Common myeloid progenitor, CD34-positive (primary cell): ENCODE measurements around the gene UPK2.
A peak's percentile ranks its signal among the peaks of the same experiment; 100 is the strongest.

Source experiments
- CTCF ChIA-PET: fragments of 350-600 bp; sonication (Branson Sonifier 250); formaldehyde crosslinking; loops from one replicate; lab custom pipeline; 2021; ENCODE audit warnings: antibody characterized with exemption; lab: Charles Lee
- POLR2A ChIA-PET: fragments of 350-600 bp; sonication (Branson Sonifier 250); formaldehyde crosslinking; loops from one replicate; lab custom pipeline; 2021; ENCODE audit warnings: antibody characterized with exemption; lab: Charles Lee
- DNase-seq, 3 donors: peaks; one replicate each; pipeline versions ENCODE4 v3.0.0 to v3.0.0-alpha.2; 2013
- H3K27ac ChIP-seq, 2 experiments: 1 replicate in 1 of 2; 2 replicates in 1 of 2; pipeline ENCODE4 v1.7.0; 2013; ENCODE audit warnings: inconsistent platforms in 2 of 2, low read length in 2 of 2, mild to moderate bottlenecking in 2 of 2, low read depth in 1 of 2, moderate library complexity in 1 of 2; ENCODE audit not compliant: severe bottlenecking in 2 of 2, insufficient read depth in 1 of 2, poor library complexity in 1 of 2
- H3K27me3 ChIP-seq, 5 experiments: replicated peaks in 2 of 5; 1 replicate in 3 of 5; 2 replicates in 2 of 5; pipeline versions ENCODE4 v1.6.1 to v1.7.0; 2013; ENCODE audit warnings: low read length in 4 of 5, mild to moderate bottlenecking in 2 of 5, moderate library complexity in 2 of 5, inconsistent platforms in 1 of 5; ENCODE audit not compliant: insufficient read depth in 5 of 5, control insufficient read depth in 4 of 5
- H3K36me3 ChIP-seq, 4 experiments: 1 replicate in 2 of 4; 2 replicates in 2 of 4; pipeline versions ENCODE4 v1.6.1 to v1.7.0; 2013; ENCODE audit warnings: low read length in 3 of 4, control low read depth in 1 of 4, mild to moderate bottlenecking in 1 of 4; ENCODE audit not compliant: control insufficient read depth in 4 of 4, insufficient read depth in 4 of 4
- H3K4me1 ChIP-seq, 4 experiments: 1 replicate in 3 of 4; 2 replicates in 1 of 4; pipeline versions ENCODE4 v1.6.1 to v1.7.1; 2013; ENCODE audit warnings: low read length in 3 of 4, mild to moderate bottlenecking in 3 of 4, control low read depth in 1 of 4, inconsistent platforms in 1 of 4, moderate library complexity in 1 of 4; ENCODE audit not compliant: control insufficient read depth in 4 of 4, insufficient read depth in 4 of 4; ENCODE audit errors: control extremely low read depth in 1 of 4
- H3K4me3 ChIP-seq, 7 experiments: 1 replicate in 4 of 7; 2 replicates in 3 of 7; pipeline versions ENCODE4 v1.5.1 to v1.7.0; 2013; ENCODE audit warnings: mild to moderate bottlenecking in 7 of 7, low read length in 6 of 7, moderate library complexity in 6 of 7, inconsistent platforms in 2 of 7, low read depth in 2 of 7, control low read depth in 1 of 7; ENCODE audit not compliant: insufficient read depth in 4 of 7, control insufficient read depth in 1 of 7; ENCODE audit errors: extremely low read depth in 1 of 7
- H3K9me3 ChIP-seq, 5 experiments: 1 replicate in 4 of 5; 2 replicates in 1 of 5; pipeline versions ENCODE4 v1.6.1 to v1.7.1; 2013; ENCODE audit warnings: low read length in 4 of 5, mild to moderate bottlenecking in 2 of 5, inconsistent platforms in 1 of 5, low read depth in 1 of 5, moderate library complexity in 1 of 5; ENCODE audit not compliant: control insufficient read depth in 4 of 5, insufficient read depth in 2 of 5; ENCODE audit errors: control extremely low read depth in 1 of 5
- WGBS: methylation state at CpG from one replicate; pipeline ENCODE4 v1.1.5; 2013; ENCODE audit not compliant: insufficient coverage; 5-methylcytosine and 5-hydroxymethylcytosine counted together

UPK2 gene

DNA sequence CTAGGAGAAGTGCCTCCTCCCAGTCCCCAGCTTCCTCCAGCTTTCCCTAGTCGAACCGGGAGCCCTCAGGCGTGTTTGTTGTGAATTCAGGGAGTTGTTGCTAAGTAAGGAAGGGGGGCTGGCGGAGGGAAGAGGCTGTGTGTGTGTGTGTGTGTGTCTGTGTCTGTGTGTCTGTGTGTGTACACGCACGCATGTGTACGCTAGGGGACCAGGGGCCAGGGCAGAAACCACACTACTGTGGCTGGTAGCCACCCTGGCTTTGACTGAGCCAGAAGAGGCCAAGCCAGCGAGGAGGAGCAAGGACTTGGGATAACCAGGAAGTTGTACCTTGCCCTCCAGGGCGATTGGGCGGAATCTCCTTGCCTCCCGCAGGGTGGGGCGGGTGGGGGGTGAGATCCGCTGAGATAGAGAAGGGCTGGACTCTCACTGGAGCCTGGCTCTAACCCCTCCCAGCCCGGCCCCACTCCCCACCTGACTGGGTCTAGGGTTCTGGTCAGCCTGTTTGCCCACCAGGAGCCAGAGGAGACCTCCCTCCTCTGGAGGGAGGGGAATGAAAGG lies 37.9 kb upstream of the UPK2 start:
- CTCF ChIA-PET = interaction anchor here (11.0 kb wide), 1 partner anchor 10 kb away, joined by 256 read pairs; the partner anchor contains the start of gene BCL9L

DNA sequence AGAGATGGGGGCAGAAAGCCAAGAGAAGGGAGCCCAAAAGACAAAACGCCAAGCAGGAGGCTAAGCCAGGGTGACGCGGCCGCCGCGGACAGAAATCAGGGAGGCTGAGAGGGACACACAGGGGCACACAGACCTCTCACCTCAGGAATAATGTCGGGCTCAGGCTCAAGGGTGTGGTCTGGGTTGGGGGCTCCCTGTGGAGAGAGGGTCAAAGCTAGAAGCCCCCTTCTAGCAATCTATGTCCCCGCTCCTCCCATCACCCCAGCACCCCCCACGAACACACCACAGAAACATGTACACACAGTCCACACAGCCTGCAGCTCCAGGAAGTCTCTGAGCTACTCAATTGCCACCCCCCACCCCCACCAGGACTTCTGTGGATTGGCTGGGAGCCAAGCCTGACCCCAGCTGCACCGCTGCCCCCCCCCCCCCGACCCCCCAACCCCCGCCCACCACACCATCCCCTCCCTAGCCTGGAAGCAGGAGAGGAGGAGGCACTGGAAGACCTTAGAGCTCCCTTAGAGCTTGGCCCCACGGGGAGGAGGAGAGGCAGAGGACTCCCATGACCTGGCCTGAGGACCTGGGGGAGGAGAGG lies 37.3 kb upstream of the UPK2 start:
- H3K27me3 ChIP-seq = no peaks in the 10 kb centered on the region
- DNase-seq = peak in 2 of 3 donors; percentile 34 to 41
- peaks cover 0 to 2% (median 0%) of the 10 kb centered on the region in 4 experiments for H3K36me3 ChIP-seq
- 63% methylated on average over 6 of the region's 13 CpGs for WGBS
- POLR2A ChIA-PET = no interaction called here
- peaks cover 3 to 99% (median 95%) of the 10 kb centered on the region in 4 experiments for H3K4me1 ChIP-seq
- CTCF ChIA-PET = no interaction called here
- peak overlapping the region in 1 of 2 experiments; percentile 64 for H3K27ac ChIP-seq
- H3K4me3 ChIP-seq = peak overlapping the region in 4 of 7 experiments; percentile 19 to 56 (median 32)
- H3K9me3 ChIP-seq = no peaks in the 10 kb centered on the region

More for the DNA sequence above, 37.9 kb upstream of the UPK2 start:
- Histone ChIP-seq H3K9me3 (no peaks in the 10 kb centered on the region), H3K27me3 (no peaks in the 10 kb centered on the region), H3K36me3 (peaks cover 0 to 2% (median 0%) of the 10 kb centered on the region in 4 experiments), H3K4me1 (peaks cover 3 to 98% (median 95%) of the 10 kb centered on the region in 4 experiments), H3K4me3 (peak overlapping the region in 4 of 7 experiments; percentile 11 to 56 (median 37)), H3K27ac (peak overlapping the region in 1 of 2 experiments; percentile 69)
- peak; percentile 56 to 84 (median 75) for DNase-seq
- POLR2A ChIA-PET = no interaction called here
- WGBS = 43% methylated on average over 3 of the region's 14 CpGs

DNA sequence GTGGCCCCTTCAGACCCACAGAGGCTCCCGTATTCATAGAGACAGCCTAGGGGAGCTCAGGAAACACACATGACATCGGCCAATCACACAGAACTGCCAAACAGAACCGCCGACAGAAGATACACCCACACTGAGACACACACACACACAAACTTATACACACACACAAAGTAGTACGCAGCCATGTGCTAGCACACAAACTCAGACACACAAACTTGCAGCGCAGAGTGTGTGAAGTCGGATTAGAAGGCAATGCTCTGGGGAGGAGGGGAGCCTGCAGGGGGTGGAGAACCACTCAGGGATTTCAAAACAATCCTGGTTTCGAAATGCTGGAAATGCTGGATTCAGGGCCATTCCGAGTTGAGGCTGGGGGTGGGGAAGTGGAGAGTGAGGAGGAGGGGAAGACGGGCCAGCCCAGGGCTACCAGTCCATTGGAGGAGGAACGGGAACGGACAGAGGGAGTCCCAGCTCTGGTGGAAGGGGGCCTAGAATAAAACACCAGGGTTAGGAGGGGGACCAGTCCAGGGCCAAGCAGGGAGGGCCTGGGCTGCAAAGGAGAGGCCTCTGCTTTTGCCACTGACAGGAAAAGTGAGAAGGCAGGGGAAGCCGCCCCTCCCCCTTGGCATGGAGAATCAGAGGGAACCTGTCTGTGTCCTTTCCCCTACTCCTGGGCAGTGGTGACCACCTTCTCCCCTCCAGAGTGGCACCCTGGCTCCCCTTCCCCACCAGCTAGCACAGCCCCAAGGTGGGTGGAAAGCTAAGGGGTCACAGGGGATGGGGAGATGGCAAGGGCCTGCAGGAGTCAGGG lies 34.8 kb upstream of the UPK2 start:
- no peak overlapping the region for H3K27ac ChIP-seq
- ChIA-PET POLR2A (interaction anchor here (0.7 kb wide), 1 partner anchor 1864 kb away, joined by 3 read pairs; no protein-coding TSS in a partner anchor), CTCF (interaction anchor here (0.9 to 13.2 kb wide), 4 partner anchors 8 to 35 kb away, joined by 3 to 256 read pairs (median 13); partner anchors contain the start of gene UPK2)
- peaks cover 0 to 2% (median 0%) of the 10 kb centered on the region in 4 experiments for H3K36me3 ChIP-seq
- H3K4me3 ChIP-seq = peak overlapping the region in 1 of 7 experiments; percentile 1
- DNase-seq = no peak
- 78% methylated on average over 7 of the region's 13 CpGs for WGBS
- H3K4me1 ChIP-seq = peaks cover 2 to 92% (median 87%) of the 10 kb centered on the region in 4 experiments
- H3K9me3 ChIP-seq = no peaks in the 10 kb centered on the region
- H3K27me3 ChIP-seq = no peaks in the 10 kb centered on the region

DNA sequence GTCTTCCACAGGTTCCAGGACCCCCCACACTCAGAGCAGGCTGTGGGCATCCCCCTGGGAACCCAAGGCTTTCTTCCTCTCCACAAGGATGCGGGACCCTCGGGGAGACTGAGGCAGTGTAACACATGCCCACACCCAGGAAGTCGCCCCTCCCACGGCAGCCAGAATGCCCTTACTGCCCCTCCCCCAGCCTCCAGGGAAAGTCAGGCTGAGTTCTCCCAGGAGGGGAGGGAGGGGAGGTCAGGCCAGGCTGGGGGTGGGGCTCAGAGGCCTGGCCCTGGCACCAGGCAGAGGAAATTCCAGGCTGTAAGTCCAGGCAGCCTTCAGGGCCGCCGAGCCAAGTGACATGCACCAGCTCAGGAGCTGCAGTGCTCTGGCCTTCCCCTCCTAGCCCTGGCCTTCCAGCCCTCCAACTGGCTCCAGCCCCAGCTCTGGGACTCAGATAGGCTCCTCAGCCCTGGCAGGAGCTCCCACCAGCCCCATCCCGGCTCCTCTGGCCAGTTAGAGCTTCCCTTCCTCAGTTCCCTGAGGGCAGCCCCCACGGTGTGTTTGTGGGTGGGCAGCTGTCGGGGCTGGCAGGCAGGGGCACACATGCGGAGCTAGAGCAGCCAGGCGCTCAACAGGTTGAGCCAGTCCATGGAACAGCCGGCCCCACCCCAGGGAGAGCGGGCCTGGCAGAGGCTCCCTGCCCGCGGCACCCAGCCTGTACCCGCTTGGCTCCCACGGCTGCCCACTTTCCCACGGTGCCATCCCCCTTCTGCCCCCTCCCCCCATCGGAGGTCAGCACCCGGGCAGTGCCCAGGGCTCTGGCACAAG lies 34.0 kb upstream of the UPK2 start:
- DNase-seq = no peak
- Histone ChIP-seq H3K27me3 (no peaks in the 10 kb centered on the region), H3K9me3 (no peaks in the 10 kb centered on the region), H3K36me3 (no peaks in the 10 kb centered on the region), H3K27ac (peak overlapping the region in 1 of 2 experiments; percentile 14), H3K4me1 (peaks cover 5 to 92% (median 81%) of the 10 kb centered on the region in 4 experiments), H3K4me3 (peak overlapping the region in 1 of 7 experiments; percentile 23)
- 89% methylated on average over 11 of the region's 20 CpGs for WGBS
- ChIA-PET CTCF (interaction anchor here (1.4 to 13.2 kb wide), 4 partner anchors 9 to 34 kb away, joined by 3 to 256 read pairs (median 14); partner anchors contain the start of gene UPK2), POLR2A (no interaction called here)

DNA sequence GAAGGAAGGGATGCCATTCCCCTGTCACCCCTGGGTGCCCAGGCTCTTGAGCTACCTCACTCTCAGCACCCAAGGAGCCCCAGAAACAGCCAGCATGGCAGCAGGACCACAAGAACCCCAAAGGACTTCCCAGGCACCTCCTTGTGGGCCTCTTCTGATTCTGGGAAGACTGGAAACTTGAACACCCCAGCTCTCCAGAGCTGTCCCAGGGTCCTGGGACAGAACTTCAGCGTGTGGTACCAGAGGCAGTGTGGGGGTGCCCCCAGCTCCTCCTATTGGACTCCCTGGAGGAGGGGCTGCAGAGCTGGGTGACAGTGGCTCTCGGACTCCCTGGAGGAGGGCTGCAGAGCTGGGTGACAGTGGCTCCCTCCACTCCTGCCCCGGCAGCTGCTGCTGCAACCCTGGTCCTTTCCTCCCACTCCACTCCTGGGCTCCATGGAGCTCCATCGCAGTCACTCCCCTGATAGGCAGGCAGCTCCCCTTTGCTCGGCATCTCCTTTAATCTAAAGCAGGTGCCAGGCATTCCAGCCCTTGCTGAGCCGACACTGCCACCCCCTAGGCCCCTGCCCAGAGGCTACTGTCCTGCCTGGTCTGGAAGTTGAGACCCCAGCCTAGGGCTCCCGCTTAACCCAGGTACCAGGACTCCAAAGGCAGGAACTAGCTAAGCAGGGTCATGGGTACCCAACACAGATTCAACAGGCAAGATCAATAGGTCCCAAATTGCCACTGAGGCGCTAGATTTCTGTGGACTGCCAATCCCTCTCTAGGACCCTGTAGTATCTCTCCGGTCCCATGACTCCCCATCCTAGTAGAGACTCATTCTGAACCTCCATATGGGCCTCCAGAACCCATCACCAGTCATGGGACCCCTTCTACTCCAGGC lies 33.1 kb upstream of the UPK2 start:
- no peaks in the 10 kb centered on the region for H3K36me3 ChIP-seq
- H3K27me3 ChIP-seq = no peaks in the 10 kb centered on the region
- peak overlapping the region in 1 of 2 experiments; percentile 21 for H3K27ac ChIP-seq
- peaks cover 5 to 94% (median 79%) of the 10 kb centered on the region in 4 experiments for H3K4me1 ChIP-seq
- H3K4me3 ChIP-seq = peak overlapping the region in 4 of 7 experiments; percentile 85 to 96 (median 90)
- CTCF ChIA-PET = interaction anchor here (1.3 to 13.2 kb wide), 5 partner anchors 10 to 75 kb away, joined by 3 to 256 read pairs (median 4); partner anchors contain the start of genes CENATAC and UPK2
- POLR2A ChIA-PET = interaction anchor here (4.2 kb wide), 1 partner anchor 10 kb away, joined by 39 read pairs; no protein-coding TSS in a partner anchor
- WGBS = 98% methylated on average over 8 of the region's 9 CpGs
- DNase-seq = no peak
- H3K9me3 ChIP-seq = no peaks in the 10 kb centered on the region
